Central memory CD8-positive, alpha-beta T cell (primary cell): ENCODE results near the gene DCUN1D3.

Source experiments
- ATAC-seq: fragments of 150-1000 bp; cut with Tn5 transposase; replicated peaks from 2 replicates; pipeline ENCODE4 v1.10.0; 2022; ENCODE audit warnings: mild to moderate bottlenecking, moderate FRiP score, moderate number of reproducible peaks; ENCODE audit not compliant: poor library complexity, severe bottlenecking; ENCODE audit errors: extremely low read depth
- DNase-seq, 2 donors: peaks; one replicate each; pipeline ENCODE4 v3.0.0; 2021; ENCODE audit warnings: low spot score in 2 of 2
- H3K27ac Mint-ChIP-seq: one replicate; pipeline ENCODE4 v1.8.0; 2022; ENCODE audit warnings: low read depth, mild to moderate bottlenecking, moderate library complexity, mixed read lengths
- H3K27me3 Mint-ChIP-seq: one replicate; pipeline ENCODE4 v1.8.0; 2022; ENCODE audit warnings: mixed read lengths
- H3K36me3 Mint-ChIP-seq: one replicate; pipeline ENCODE4 v1.8.0; 2022; ENCODE audit warnings: mild to moderate bottlenecking, moderate library complexity, mixed read lengths; ENCODE audit not compliant: insufficient read depth
- H3K4me1 Mint-ChIP-seq: one replicate; pipeline ENCODE4 v1.8.0; 2022; ENCODE audit warnings: mixed read lengths
- H3K4me3 Mint-ChIP-seq: one replicate; pipeline ENCODE4 v1.8.0; 2022; ENCODE audit warnings: mild to moderate bottlenecking, moderate library complexity, mixed read lengths
- H3K9me3 Mint-ChIP-seq: one replicate; pipeline ENCODE4 v1.8.0; 2022; ENCODE audit warnings: mixed read lengths

DCUN1D3 gene

GRCh38 chr16:20897922-20898321 lies 2.2 kb downstream of the DCUN1D3 start:
- DNase-seq: no peak
- Mint-ChIP-seq H3K4me1 (peaks cover 51% of the 10 kb centered on the region), H3K27ac (no peak overlapping the region), H3K9me3 (no peaks in the 10 kb centered on the region), H3K4me3 (no peak overlapping the region), H3K27me3 (no peaks in the 10 kb centered on the region), H3K36me3 (peaks cover 24% of the 10 kb centered on the region)
- ATAC-seq: no peak

GRCh38 chr16:20897253-20897897 lies 2.8 kb downstream of the DCUN1D3 start:
- Mint-ChIP-seq H3K27me3 (no peaks in the 10 kb centered on the region), H3K9me3 (no peaks in the 10 kb centered on the region), H3K36me3 (peaks cover 25% of the 10 kb centered on the region), H3K4me1 (peaks cover 47% of the 10 kb centered on the region), H3K27ac (no peak overlapping the region), H3K4me3 (no peak overlapping the region)
- ATAC-seq (no peak), DNase-seq (no peak)

- peaks cover 10% of the 10 kb centered on the region for H3K36me3 Mint-ChIP-seq
- no peak overlapping the region for H3K4me3 Mint-ChIP-seq
- H3K4me1 Mint-ChIP-seq: peaks cover 25% of the 10 kb centered on the region
- no peaks in the 10 kb centered on the region for H3K27me3 Mint-ChIP-seq
- H3K9me3 Mint-ChIP-seq: no peaks in the 10 kb centered on the region
- DNase-seq: no peak
- ATAC-seq: no peak
- H3K27ac Mint-ChIP-seq: no peak overlapping the region
Measured at GRCh38 chr16:20894388-20894787, 5.8 kb downstream of the DCUN1D3 start.

- DNase-seq (no peak), ATAC-seq (no peak)
- Mint-ChIP-seq H3K4me3 (no peak overlapping the region), H3K36me3 (peaks cover 6% of the 10 kb centered on the region), H3K9me3 (no peaks in the 10 kb centered on the region), H3K4me1 (peaks cover 7% of the 10 kb centered on the region), H3K27ac (no peak overlapping the region), H3K27me3 (no peaks in the 10 kb centered on the region)
Measured at GRCh38 chr16:20889625-20890275, 10.4 kb downstream of the DCUN1D3 start.

- Mint-ChIP-seq H3K4me1 (peaks cover 12% of the 10 kb centered on the region), H3K9me3 (no peaks in the 10 kb centered on the region), H3K27ac (no peak overlapping the region), H3K36me3 (peaks cover 5% of the 10 kb centered on the region), H3K4me3 (no peak overlapping the region), H3K27me3 (no peaks in the 10 kb centered on the region)
- DNase-seq (no peak), ATAC-seq (no peak)
Measured at GRCh38 chr16:20887207-20887606, 13.0 kb downstream of the DCUN1D3 start.

GRCh38 chr16:20886320-20886719 lies 13.8 kb downstream of the DCUN1D3 start:
- H3K36me3 Mint-ChIP-seq: peaks cover 1% of the 10 kb centered on the region
- DNase-seq (no peak), ATAC-seq (no peak)
- H3K4me3 Mint-ChIP-seq: no peak overlapping the region
- H3K9me3 Mint-ChIP-seq: no peaks in the 10 kb centered on the region
- peaks cover 7% of the 10 kb centered on the region for H3K4me1 Mint-ChIP-seq
- H3K27me3 Mint-ChIP-seq: no peaks in the 10 kb centered on the region
- no peak overlapping the region for H3K27ac Mint-ChIP-seq

- no peaks in the 10 kb centered on the region for H3K27me3 Mint-ChIP-seq
- H3K9me3 Mint-ChIP-seq: no peaks in the 10 kb centered on the region
- ATAC-seq (no peak), DNase-seq (no peak)
- no peak overlapping the region for H3K27ac Mint-ChIP-seq
- peaks cover 1% of the 10 kb centered on the region for H3K36me3 Mint-ChIP-seq
- H3K4me1 Mint-ChIP-seq: peaks cover 16% of the 10 kb centered on the region
- H3K4me3 Mint-ChIP-seq: no peak overlapping the region
Measured at GRCh38 chr16:20884240-20884556, 16.0 kb downstream of the DCUN1D3 start.

- ATAC-seq: no peak
Measured at GRCh38 chr16:20883554-20884239, 16.5 kb downstream of the DCUN1D3 start.

GRCh38 chr16:20881503-20881878 lies 18.7 kb downstream of the DCUN1D3 start:
- DNase-seq (no peak), ATAC-seq (no peak)
- H3K36me3 Mint-ChIP-seq: no peaks in the 10 kb centered on the region
- H3K27me3 Mint-ChIP-seq: no peaks in the 10 kb centered on the region
- H3K27ac Mint-ChIP-seq: no peak overlapping the region
- peaks cover 18% of the 10 kb centered on the region for H3K4me1 Mint-ChIP-seq
- H3K9me3 Mint-ChIP-seq: no peaks in the 10 kb centered on the region
- no peak overlapping the region for H3K4me3 Mint-ChIP-seq

More at GRCh38 chr16:20883554-20884239, 16.5 kb downstream of the DCUN1D3 start:
- peaks cover 16% of the 10 kb centered on the region for H3K4me1 Mint-ChIP-seq
- no peaks in the 10 kb centered on the region for H3K27me3 Mint-ChIP-seq
- no peaks in the 10 kb centered on the region for H3K9me3 Mint-ChIP-seq
- peaks cover 1% of the 10 kb centered on the region for H3K36me3 Mint-ChIP-seq
- DNase-seq: no peak
- no peak overlapping the region for H3K27ac Mint-ChIP-seq
- H3K4me3 Mint-ChIP-seq: no peak overlapping the region

GRCh38 chr16:20880867-20881502 lies 19.2 kb downstream of the DCUN1D3 start:
- peaks cover 22% of the 10 kb centered on the region for H3K4me1 Mint-ChIP-seq
- ATAC-seq: no peak
- H3K4me3 Mint-ChIP-seq: no peak overlapping the region
- H3K9me3 Mint-ChIP-seq: no peaks in the 10 kb centered on the region
- no peaks in the 10 kb centered on the region for H3K27me3 Mint-ChIP-seq
- no peak overlapping the region for H3K27ac Mint-ChIP-seq
- H3K36me3 Mint-ChIP-seq: no peaks in the 10 kb centered on the region
- DNase-seq: no peak

GRCh38 chr16:20879175-20880040 lies 20.8 kb downstream of the DCUN1D3 start:
- Mint-ChIP-seq H3K27ac (no peak overlapping the region), H3K4me3 (no peak overlapping the region), H3K36me3 (no peaks in the 10 kb centered on the region), H3K4me1 (peaks cover 33% of the 10 kb centered on the region), H3K9me3 (no peaks in the 10 kb centered on the region), H3K27me3 (no peaks in the 10 kb centered on the region)
- no peak for DNase-seq
- ATAC-seq: no peak

- Mint-ChIP-seq H3K9me3 (no peaks in the 10 kb centered on the region), H3K36me3 (no peaks in the 10 kb centered on the region), H3K4me1 (peaks cover 35% of the 10 kb centered on the region), H3K27me3 (no peaks in the 10 kb centered on the region), H3K27ac (no peak overlapping the region), H3K4me3 (no peak overlapping the region)
- no peak for ATAC-seq
- no peak for DNase-seq
Measured at GRCh38 chr16:20878682-20879147, 21.4 kb downstream of the DCUN1D3 start.
